Vagina (tissue), 2 donors: ENCODE measurements around the gene CUEDC2. TPM values are rescaled to one million over a fixed set of nuclear protein-coding genes. Genes with fewer than 3 reads are reported as not detected.

Source experiments
- DNase-seq, 2 donors: peaks; one replicate each; pipeline ENCODE4 v3.0.0-alpha.2; 2017; ENCODE audit errors: extremely low spot score in 2 of 2
- H3K27ac ChIP-seq: fragments of 200-600 bp; sonication (generic); one replicate; pipeline ENCODE4 v1.5.1; 2019
- H3K27me3 ChIP-seq: fragments of 200-600 bp; sonication (generic); one replicate; pipeline ENCODE4 v1.5.1; 2019
- H3K36me3 ChIP-seq, 2 donors: fragments of 200-600 bp; sonication (generic); one replicate each; pipeline ENCODE4 v1.5.1; 2017 to 2019
- H3K4me1 ChIP-seq: fragments of 200-600 bp; sonication (generic); one replicate; pipeline ENCODE4 v1.5.1; 2019
- H3K4me3 ChIP-seq, 2 donors: fragments of 200-600 bp; sonication (generic); 1 replicate in 1 of 2; 2 replicates in 1 of 2; pipeline ENCODE4 v1.5.1; 2016 to 2019
- H3K9me3 ChIP-seq: fragments of 200-600 bp; sonication (generic); one replicate; pipeline ENCODE4 v1.5.1; 2019
- CTCF ChIP-seq, 3 experiments: fragments of 450-650 bp in 2 of 3; fragments of 200-600 bp in 1 of 3; sonication (generic) in 1 of 3; IDR thresholded peaks; one replicate each; pipeline ENCODE4 v1.5.1; 2017 to 2019; ENCODE audit warnings: antibody characterized with exemption in 3 of 3, mild to moderate bottlenecking in 2 of 3, moderate library complexity in 2 of 3
- POLR2A ChIP-seq, 2 donors: fragments of 450-650 bp; IDR thresholded peaks; one replicate each; pipeline ENCODE4 v1.6.1; 2017; ENCODE audit warnings: antibody characterized with exemption in 2 of 2, mild to moderate bottlenecking in 2 of 2, moderate library complexity in 2 of 2
- POLR2AphosphoS5 ChIP-seq, 2 donors: sonication (generic); formaldehyde crosslinking; IDR thresholded peaks; one replicate each; pipeline ENCODE4 v1.9.0; 2017; ENCODE audit warnings: antibody characterized with exemption in 2 of 2, mild to moderate bottlenecking in 2 of 2, low read depth in 1 of 2; ENCODE audit not compliant: insufficient read depth in 1 of 2
- intact Hi-C: fragments of 100-400 bp; cut with DNase I; formaldehyde crosslinking; loops from one replicate; pipeline ENCODE4 v1.15.1; 2023
- total RNA-seq: library from RNA; depleted of rRNA; stranded (reverse); fragments of >200 nt; gene quantifications from one replicate; pipeline ENCODE4 v1.2.3, GENCODE V29; 2016

The CUEDC2 gene
- total RNA-seq, 1 donor from 2014 or later: 52.1 TPM

GRCh38 chr10:102412293-102412692, 20.1 kb downstream of the CUEDC2 start:
- H3K36me3 ChIP-seq: no peaks in the 10 kb centered on the region
- no peak for TF ChIP-seq POLR2A (IDR thresholded peaks at IDR 0.05)
- TF ChIP-seq POLR2AphosphoS5 (IDR thresholded peaks at IDR 0.05; ENCODE audit: insufficient read depth in 1 of 2, low read depth in 1 of 2): no peak
- no peak for TF ChIP-seq CTCF (IDR thresholded peaks at IDR 0.05)
- H3K27me3 ChIP-seq: peaks cover 6% of the 10 kb centered on the region
- no peak overlapping the region for H3K27ac ChIP-seq
- intact Hi-C loops: no loop called here
- H3K4me3 ChIP-seq: no peak overlapping the region
- H3K9me3 ChIP-seq: no peaks in the 10 kb centered on the region
- peaks cover 27% of the 10 kb centered on the region for H3K4me1 ChIP-seq
- DNase-seq: no peak

GRCh38 chr10:102411341-102412255, 20.8 kb downstream of the CUEDC2 start:
- Histone ChIP-seq H3K4me3 (no peak overlapping the region), H3K4me1 (peaks cover 27% of the 10 kb centered on the region), H3K27me3 (peaks cover 6% of the 10 kb centered on the region), H3K36me3 (no peaks in the 10 kb centered on the region), H3K27ac (no peak overlapping the region), H3K9me3 (no peaks in the 10 kb centered on the region)
- intact Hi-C loops: no loop called here
- no peak for DNase-seq
- no peak for TF ChIP-seq POLR2A (IDR thresholded peaks at IDR 0.05)
- no peak for TF ChIP-seq CTCF (IDR thresholded peaks at IDR 0.05)
- no peak for TF ChIP-seq POLR2AphosphoS5 (IDR thresholded peaks at IDR 0.05; ENCODE audit: insufficient read depth in 1 of 2, low read depth in 1 of 2)

- TF ChIP-seq POLR2AphosphoS5 (IDR thresholded peaks at IDR 0.05; ENCODE audit: insufficient read depth in 1 of 2, low read depth in 1 of 2) (peak in 1 of 2 donors; percentile 85), POLR2A (IDR thresholded peaks at IDR 0.05) (peak in 1 of 2 donors; percentile 27), CTCF (IDR thresholded peaks at IDR 0.05) (no peak)
- H3K4me3 ChIP-seq: peak overlapping the region; percentile 40 to 49
- H3K4me1 ChIP-seq: peaks cover 27% of the 10 kb centered on the region
- peak overlapping the region; percentile 73 for H3K27ac ChIP-seq
- peaks cover 6% of the 10 kb centered on the region for H3K27me3 ChIP-seq
- H3K36me3 ChIP-seq: no peaks in the 10 kb centered on the region
- intact Hi-C loops: no loop called here
- H3K9me3 ChIP-seq: no peaks in the 10 kb centered on the region
- no peak for DNase-seq
Observed at GRCh38 chr10:102410429-102411073, 21.8 kb downstream of the CUEDC2 start.

GRCh38 chr10:102409604-102410428, 22.6 kb downstream of the CUEDC2 start:
- peak overlapping the region; percentile 73 for H3K27ac ChIP-seq
- H3K27me3 ChIP-seq: peaks cover 6% of the 10 kb centered on the region
- TF ChIP-seq POLR2AphosphoS5 (IDR thresholded peaks at IDR 0.05; ENCODE audit: insufficient read depth in 1 of 2, low read depth in 1 of 2) (peak in 1 of 2 donors; percentile 2), CTCF (IDR thresholded peaks at IDR 0.05) (no peak)
- intact Hi-C loops: no loop called here
- H3K36me3 ChIP-seq: no peaks in the 10 kb centered on the region
- peaks cover 27% of the 10 kb centered on the region for H3K4me1 ChIP-seq
- H3K9me3 ChIP-seq: no peaks in the 10 kb centered on the region
- H3K4me3 ChIP-seq: peak overlapping the region; percentile 40 to 49
- DNase-seq: no peak
